Urothelium cell line (cell line): ENCODE results near the gene S100A5.
"Not testable (repeated sequence)": the region's sequence is repeated elsewhere in the genome, so short reads cannot be mapped to it uniquely, and the experiment has no call there.

ENCODE experiments used
- DNase-seq: peaks from one replicate; pipeline ENCODE4 v3.0.0; 2011; ENCODE audit warnings: low spot score, mixed read lengths
- FAIRE-seq: peaks from 2 replicates; lab custom pipeline; 2011; peaks lifted over from hg19 to GRCh38; lab: Jason Lieb, UNC

Gene S100A5

GRCh38 chr1:153535242-153536011 is 5.3 kb downstream of the S100A5 start, which contains the start of gene S100A6:
Gene S100A6, minus strand, starts transcription at chr1:153535991. Its CDS starts 652 bp downstream, at chr1:153535339.
- FAIRE-seq, result no peak

GRCh38 chr1:153534925-153535241 is 5.9 kb downstream of the S100A5 start:
- no peak for FAIRE-seq
- no peak for DNase-seq

More at GRCh38 chr1:153535242-153536011, 5.3 kb downstream of the S100A5 start, which contains the start of gene S100A6:
- no peak for DNase-seq

DNA sequence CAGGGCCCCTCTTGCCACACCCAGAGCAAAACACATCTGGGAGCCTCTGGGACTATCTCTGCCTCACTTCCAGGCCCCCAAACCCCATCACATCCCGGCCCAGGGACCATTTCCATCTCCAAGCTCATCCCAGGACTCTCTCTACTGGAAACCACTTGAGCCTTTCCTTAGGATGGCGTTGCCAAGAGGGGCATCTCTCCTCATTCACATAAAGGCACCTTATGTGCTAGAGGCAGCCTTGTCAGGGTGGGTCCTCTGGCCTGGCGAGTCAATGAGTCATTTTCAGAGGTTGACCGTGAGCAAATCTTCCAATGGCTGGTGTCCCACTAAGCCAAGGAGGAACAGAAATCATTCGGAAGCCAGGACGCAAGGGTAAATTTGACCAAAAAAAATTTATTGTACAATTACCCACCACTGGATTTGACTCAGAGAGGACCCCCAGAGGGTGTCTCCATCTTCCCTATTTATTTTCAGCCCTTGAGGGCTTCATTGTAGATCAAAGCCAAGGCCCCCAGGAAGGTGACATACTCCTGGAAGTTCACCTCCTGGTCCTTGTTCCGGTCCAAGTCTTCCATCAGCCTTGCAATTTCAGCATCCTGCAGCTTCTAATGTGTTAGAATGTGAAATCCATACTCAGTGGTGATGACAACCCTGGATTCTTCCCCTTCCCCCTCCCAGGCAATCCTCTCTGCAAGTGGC is 6.4 kb downstream of the S100A5 start:
- no peak for FAIRE-seq
- no peak for DNase-seq

DNA sequence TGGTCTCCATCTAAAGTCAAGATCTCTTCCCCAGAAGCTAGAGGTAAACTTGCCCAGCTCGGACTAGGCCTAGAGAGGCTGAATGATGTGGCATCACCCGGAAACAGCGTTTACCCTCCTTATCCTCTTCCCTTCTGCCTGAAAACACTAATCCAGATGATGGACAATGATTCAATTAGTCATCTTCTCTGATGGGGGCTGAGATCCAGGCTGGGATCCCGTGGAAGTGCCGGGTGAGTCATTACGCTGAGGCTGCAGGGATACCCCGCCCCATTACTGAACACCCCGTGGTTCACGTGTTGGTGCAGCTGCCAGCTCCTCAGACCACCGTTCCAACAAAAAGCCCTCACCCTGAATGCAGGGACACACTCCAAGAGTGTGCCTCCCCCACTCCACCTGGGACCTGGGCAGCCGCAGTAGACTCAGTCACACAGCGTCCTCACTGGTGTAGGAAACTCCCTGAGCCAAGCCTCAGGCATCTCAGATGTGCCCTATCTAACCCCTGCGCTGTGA is 7.0 kb downstream of the S100A5 start:
- FAIRE-seq, result peak; percentile 66
- peak; percentile 88 for DNase-seq

- no peak for FAIRE-seq
Measured at GRCh38 chr1:153532769-153533599, 7.8 kb downstream of the S100A5 start.

DNA sequence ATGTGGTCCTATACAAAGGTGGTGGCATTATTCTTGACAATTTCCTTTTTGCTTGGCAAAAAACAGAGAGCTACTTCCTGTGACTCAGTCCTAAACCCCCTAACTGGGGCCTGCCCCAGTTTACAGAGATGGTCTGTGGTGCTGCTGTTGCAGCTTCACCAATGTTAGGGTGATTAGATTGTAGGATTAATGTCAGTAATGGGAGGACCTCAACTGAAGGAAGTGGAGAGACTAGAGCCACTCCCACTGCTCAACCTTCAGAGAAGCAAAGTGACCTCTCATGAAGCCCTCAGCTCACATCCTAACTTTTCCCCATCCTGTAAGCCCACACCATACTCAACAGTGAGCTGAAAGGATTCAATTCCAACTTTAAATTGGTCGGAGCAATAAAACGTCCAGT is 8.6 kb downstream of the S100A5 start:
- DNase-seq (no peak), FAIRE-seq (no peak)

More at GRCh38 chr1:153532769-153533599, 7.8 kb downstream of the S100A5 start:
- peak; percentile 61 for DNase-seq

DNA sequence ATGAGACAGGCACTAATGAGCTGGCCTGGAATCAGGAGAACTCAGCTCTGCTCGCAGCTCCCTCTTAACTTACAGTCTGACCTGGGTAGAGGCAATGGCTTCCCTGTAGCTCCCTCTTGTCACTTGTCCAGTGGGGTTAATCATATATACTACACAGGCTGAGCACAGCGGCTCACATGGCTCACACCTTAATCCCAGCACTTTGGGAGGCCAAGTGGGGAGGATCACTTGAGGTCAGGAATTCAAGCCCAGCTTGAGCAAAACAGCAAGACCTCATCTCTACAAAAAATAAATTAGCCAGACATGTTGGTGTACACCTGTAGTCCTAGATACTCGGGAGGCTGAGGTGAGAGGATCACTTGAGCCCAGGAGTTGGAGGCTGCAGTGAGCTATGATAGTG is 9.1 kb downstream of the S100A5 start:
- no peak for DNase-seq
- FAIRE-seq, result no peak

DNA sequence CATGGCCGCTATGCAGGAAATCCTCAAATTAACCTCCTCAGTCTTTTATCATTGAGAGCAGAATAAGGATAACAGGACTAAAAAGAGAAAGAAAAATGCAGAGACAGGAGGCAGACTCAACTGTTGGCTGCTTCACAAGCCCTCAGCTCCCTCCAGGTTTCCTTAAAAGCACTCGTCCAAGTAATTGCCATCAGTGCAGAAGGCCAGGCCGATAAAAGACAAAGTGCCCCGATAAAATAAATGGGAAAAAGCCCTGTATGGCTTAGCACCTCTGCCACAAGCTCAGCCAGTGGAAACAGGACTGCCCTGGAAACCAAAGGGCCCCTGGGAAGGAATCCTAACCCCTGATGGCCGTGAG is 13.1 kb downstream of the S100A5 start:
- no peak for DNase-seq
- no peak for FAIRE-seq

GRCh38 chr1:153527023-153527682 is 13.6 kb downstream of the S100A5 start:
- no peak for DNase-seq
- no peak for FAIRE-seq

GRCh38 chr1:153526132-153526543 is 14.6 kb downstream of the S100A5 start:
- no peak for DNase-seq
- FAIRE-seq, result no peak

DNA sequence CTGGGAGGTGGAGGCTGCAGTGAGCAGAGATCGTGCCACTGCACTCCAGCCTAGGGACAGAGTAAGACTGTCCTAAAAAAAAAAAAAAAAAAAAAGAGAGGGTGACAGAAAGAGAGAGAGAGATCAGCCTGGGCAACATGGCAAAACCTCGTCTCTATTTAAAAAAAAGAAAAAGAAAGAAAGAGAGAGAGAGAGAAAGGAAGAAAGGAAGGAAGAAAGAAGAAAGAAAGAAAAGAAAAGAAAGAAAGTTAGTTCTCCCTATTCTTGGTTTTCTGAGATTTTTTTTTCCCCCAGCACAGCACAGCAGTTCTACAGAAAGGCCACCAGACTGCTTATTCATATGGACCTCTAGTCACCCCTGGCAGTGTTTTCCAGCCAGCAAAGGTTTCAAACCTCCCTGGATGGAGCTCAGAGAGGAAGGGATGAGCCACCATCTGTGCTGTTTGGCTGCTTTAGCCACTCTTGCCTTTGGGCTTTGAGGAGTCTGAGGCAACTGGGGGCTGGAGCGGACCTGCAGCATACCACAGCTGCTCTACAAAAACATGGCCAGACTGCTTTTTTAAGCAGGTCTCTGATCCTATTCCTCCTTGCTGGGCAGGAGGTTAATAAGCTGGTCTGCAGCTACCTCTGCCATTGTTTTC is 15.5 kb downstream of the S100A5 start:
- no peak for DNase-seq
- FAIRE-seq, result no peak

- DNase-seq, FAIRE-seq: not testable (repeated sequence)
Measured at GRCh38 chr1:153522353-153523048, 18.2 kb downstream of the S100A5 start.

DNA sequence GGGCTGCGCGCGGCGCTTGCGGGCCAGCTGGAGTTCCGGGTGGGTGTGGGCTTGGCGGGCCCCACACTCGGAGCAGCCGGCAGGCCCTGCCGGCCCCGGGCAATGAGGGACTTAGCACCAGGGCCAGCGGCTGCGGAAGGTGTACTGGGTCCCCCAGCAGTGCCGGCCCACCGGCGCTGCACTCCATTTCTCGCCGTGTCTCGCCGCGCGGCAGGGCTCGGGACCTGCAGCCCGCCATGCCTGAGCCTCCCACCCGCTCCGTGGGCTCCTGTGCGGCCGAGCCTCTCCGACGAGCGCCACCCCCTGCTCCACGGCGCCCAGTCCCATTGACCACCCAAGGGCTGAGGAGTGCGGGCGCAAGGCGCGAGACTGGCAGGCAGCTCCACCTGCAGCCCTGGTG is 18.9 kb downstream of the S100A5 start:
- FAIRE-seq, DNase-seq: not testable (repeated sequence)

- DNase-seq, result no peak
- FAIRE-seq, result no peak
Measured at GRCh38 chr1:153520818-153521476, 19.8 kb downstream of the S100A5 start.

- FAIRE-seq, result not testable (repeated sequence)
Measured at GRCh38 chr1:153520137-153520691, 20.5 kb downstream of the S100A5 start.

GRCh38 chr1:153519242-153519641 is 21.5 kb downstream of the S100A5 start:
- FAIRE-seq (no peak), DNase-seq (no peak)

More at GRCh38 chr1:153520137-153520691, 20.5 kb downstream of the S100A5 start:
- DNase-seq, result not testable (repeated sequence)

DNA sequence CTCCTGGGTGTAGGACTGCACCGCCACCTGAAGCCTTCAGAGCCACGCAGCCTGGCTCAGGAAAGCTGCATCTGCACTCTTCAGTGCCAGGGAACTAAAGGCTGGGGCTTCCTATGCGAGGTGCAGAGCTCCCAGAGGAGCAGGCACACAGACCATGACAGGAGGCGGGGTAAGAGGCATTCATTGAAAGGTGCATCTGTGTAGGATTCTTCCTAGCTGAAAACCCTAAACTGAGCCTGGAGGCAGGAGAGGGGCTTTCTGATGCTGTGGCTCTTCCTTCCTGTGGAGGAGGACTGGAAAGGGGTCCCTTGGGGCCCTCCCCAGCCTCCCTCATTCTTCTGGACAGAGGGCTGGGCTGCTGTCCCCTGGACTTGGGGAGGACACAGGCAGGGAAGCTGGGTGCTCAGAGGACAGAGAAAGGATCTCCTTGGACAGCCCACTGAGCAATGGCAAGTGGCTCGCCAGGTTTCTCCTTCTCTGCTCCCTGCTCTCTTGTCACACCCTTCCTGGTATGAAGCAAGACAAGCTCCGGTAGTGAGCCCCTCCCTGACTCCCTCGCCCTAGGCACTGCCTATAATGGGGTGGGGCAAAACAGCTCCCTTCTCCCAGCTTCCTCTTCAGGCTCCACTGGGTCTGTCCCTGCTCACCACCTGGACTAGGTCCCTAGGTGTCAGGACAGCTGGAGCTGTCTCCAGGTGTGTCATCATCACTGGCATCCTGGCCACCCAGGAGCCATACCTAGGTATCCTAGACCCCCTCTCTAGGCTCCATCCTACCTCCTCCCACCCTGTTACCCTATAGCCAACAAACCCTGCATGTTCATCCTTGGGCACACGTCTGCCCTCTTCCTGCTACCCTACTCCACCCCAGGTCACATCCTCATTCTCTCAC is 25.0 kb downstream of the S100A5 start:
- FAIRE-seq, result no peak

GRCh38 chr1:153513666-153514065 is 27.1 kb downstream of the S100A5 start:
- no peak for DNase-seq
- FAIRE-seq, result no peak

More for the DNA sequence above, 25.0 kb downstream of the S100A5 start:
- no peak for DNase-seq
